ENCODE data around the gene HCRTR1. TPM values are rescaled to one million over a fixed set of nuclear protein-coding genes. Genes with fewer than 3 reads are reported as not detected.
A peak's percentile ranks its signal among the peaks of the same experiment; 100 is the strongest.

HCRTR1 gene
- total RNA-seq, 4 donors from 2014 or later = 0.59 TPM; not detected in 3

- ATAC-seq (no peak), DNase-seq (no peak)
- in situ Hi-C loops (cut with MboI; ENCODE audit: low sequenced_read_pairs in 4 of 4) = no loop called here
- no peak for TF ChIP-seq CTCF (IDR thresholded peaks at IDR 0.05 in 4 of 5, conservative IDR thresholded peaks at IDR 0.05 in 1 of 5)
- no peak for TF ChIP-seq POLR2A (IDR thresholded peaks at IDR 0.05)
- peak overlapping the region; percentile 38 to 67 (median 41) for H3K4me3 ChIP-seq
- peak overlapping the region; percentile 52 to 83 (median 66) for H3K27ac ChIP-seq
- H3K36me3 ChIP-seq = no peaks in the 10 kb centered on the region
- H3K27me3 ChIP-seq = no peaks in the 10 kb centered on the region
- no peaks in the 10 kb centered on the region for H3K9me3 ChIP-seq
- intact Hi-C loops (cut with DNase I; ENCODE audit: low total_unique reads) = no loop called here
- H3K4me1 ChIP-seq = peaks cover 13 to 18% of the 10 kb centered on the region in 2 donors
Measured at GRCh38 chr1:31580891-31581603, 36.4 kb upstream of the HCRTR1 start.

GRCh38 chr1:31581821-31582810, 35.4 kb upstream of the HCRTR1 start:
- H3K27ac ChIP-seq = peak overlapping the region; percentile 60 to 83 (median 66)
- TF ChIP-seq POLR2A (IDR thresholded peaks at IDR 0.05) (no peak), CTCF (IDR thresholded peaks at IDR 0.05 in 4 of 5, conservative IDR thresholded peaks at IDR 0.05 in 1 of 5) (no peak)
- H3K4me3 ChIP-seq = peak overlapping the region in 3 of 4 donors; percentile 10 to 67 (median 13)
- DNase-seq = no peak
- peaks cover 0 to 4% (median 0%) of the 10 kb centered on the region in 3 donors for H3K27me3 ChIP-seq
- intact Hi-C loops (cut with DNase I; ENCODE audit: low total_unique reads) = no loop called here
- H3K4me1 ChIP-seq = peaks cover 14 to 18% of the 10 kb centered on the region in 2 donors
- H3K36me3 ChIP-seq = no peaks in the 10 kb centered on the region
- ATAC-seq = no peak
- no peaks in the 10 kb centered on the region for H3K9me3 ChIP-seq
- in situ Hi-C loops (cut with MboI; ENCODE audit: low sequenced_read_pairs in 4 of 4) = no loop called here

GRCh38 chr1:31583082-31583994, 34.2 kb upstream of the HCRTR1 start:
- peak; percentile 18 to 25 for ATAC-seq
- peaks cover 0 to 4% (median 0%) of the 10 kb centered on the region in 3 donors for H3K27me3 ChIP-seq
- H3K36me3 ChIP-seq = no peaks in the 10 kb centered on the region
- DNase-seq = peak in 1 of 2 donors; percentile 27
- H3K27ac ChIP-seq = peak overlapping the region; percentile 60 to 83 (median 66)
- in situ Hi-C loops (cut with MboI; ENCODE audit: low sequenced_read_pairs in 4 of 4) = no loop called here
- H3K4me3 ChIP-seq = peak overlapping the region; percentile 9 to 34 (median 22)
- H3K9me3 ChIP-seq = no peaks in the 10 kb centered on the region
- no peak for TF ChIP-seq POLR2A (IDR thresholded peaks at IDR 0.05)
- TF ChIP-seq CTCF (IDR thresholded peaks at IDR 0.05 in 4 of 5, conservative IDR thresholded peaks at IDR 0.05 in 1 of 5) = no peak
- peaks cover 23 to 25% of the 10 kb centered on the region in 2 donors for H3K4me1 ChIP-seq
- intact Hi-C loops (cut with DNase I; ENCODE audit: low total_unique reads) = no loop called here
